Suprapubic skin (tissue), 4 donors: Measurements from ENCODE around the gene ATG9A. TPM values are rescaled to one million over a fixed set of nuclear protein-coding genes. Genes with fewer than 3 reads are reported as not detected.

Source experiments
- DNase-seq, 2 donors: peaks; one replicate each; pipeline ENCODE4 v3.0.0-alpha.2; 2019; ENCODE audit warnings: low spot score in 2 of 2
- H3K27ac ChIP-seq: fragments of 200-600 bp; sonication (generic); one replicate; pipeline ENCODE4 v1.5.1; 2019
- H3K27me3 ChIP-seq: fragments of 200-600 bp; sonication (generic); one replicate; pipeline ENCODE4 v1.5.1; 2019
- H3K36me3 ChIP-seq: fragments of 200-600 bp; sonication (generic); one replicate; pipeline ENCODE4 v1.5.1; 2019
- H3K4me1 ChIP-seq: fragments of 200-600 bp; sonication (generic); one replicate; pipeline ENCODE4 v1.5.1; 2019
- H3K4me3 ChIP-seq: fragments of 200-600 bp; sonication (generic); one replicate; pipeline ENCODE4 v1.5.1; 2019; ENCODE audit warnings: mild to moderate bottlenecking
- H3K9me3 ChIP-seq: fragments of 200-600 bp; sonication (generic); one replicate; pipeline ENCODE4 v1.5.1; 2019
- EP300 ChIP-seq: sonication (generic); formaldehyde crosslinking; IDR thresholded peaks from one replicate; pipeline ENCODE4 v1.6.1; 2017; ENCODE audit warnings: antibody characterized with exemption
- POLR2A ChIP-seq, 2 donors: fragments of 450-650 bp; IDR thresholded peaks; one replicate each; pipeline ENCODE4 v1.6.1; 2017; ENCODE audit warnings: antibody characterized with exemption in 2 of 2, mild to moderate bottlenecking in 2 of 2, moderate library complexity in 2 of 2
- POLR2AphosphoS5 ChIP-seq, 3 donors: sonication (generic); formaldehyde crosslinking; IDR thresholded peaks; one replicate each; pipeline ENCODE4 v1.6.1; 2017; ENCODE audit warnings: antibody characterized with exemption in 3 of 3
- WGBS: methylation state at CpG from one replicate; pipeline ENCODE4 v1.1.5; 2018; 5-methylcytosine and 5-hydroxymethylcytosine counted together
- total RNA-seq, 4 donors: library from RNA; depleted of rRNA; stranded (reverse); fragments of >200 nt; gene quantifications; one replicate each; pipeline ENCODE4 v1.1.0, GENCODE V29; 2016
- TF ChIP-seq, protein P1 (sequence below), 2 donors: fragments of 200-600 bp in 1 of 2; fragments of 450-650 bp in 1 of 2; sonication (generic) in 1 of 2; IDR thresholded peaks; one replicate each; pipeline ENCODE4 v1.5.1; 2016 to 2019; ENCODE audit warnings: antibody characterized with exemption in 2 of 2, mild to moderate bottlenecking in 1 of 2, moderate library complexity in 1 of 2

ATG9A gene
- total RNA-seq, 4 donors from 2014 or later, result 60.3 to 83.9 (median 64.6) TPM

DNA sequence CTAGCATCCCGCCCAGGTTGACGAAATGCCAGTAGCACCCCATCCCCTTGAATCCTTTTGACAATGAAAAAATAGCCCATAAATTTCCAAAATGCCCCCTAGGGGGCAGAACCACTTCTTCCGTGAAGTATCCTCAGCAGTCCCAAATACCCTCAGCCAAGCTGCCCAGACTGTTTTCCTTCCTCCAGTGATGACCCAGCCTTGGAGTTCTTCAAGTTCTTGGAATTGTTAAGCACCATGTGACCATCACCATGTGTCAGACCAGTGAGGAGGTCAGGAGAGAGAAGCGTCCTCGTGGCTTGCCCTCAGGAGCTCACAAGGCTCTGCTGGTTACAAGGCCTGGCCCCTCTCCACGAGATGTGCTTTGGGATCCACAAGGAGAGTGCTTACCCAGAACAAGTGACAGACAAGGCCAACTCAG, 58.2 kb downstream of the ATG9A start:
- Histone ChIP-seq H3K27me3 (no peaks in the 10 kb centered on the region), H3K27ac (peak overlapping the region; percentile 46), H3K9me3 (no peaks in the 10 kb centered on the region), H3K4me3 (no peak overlapping the region), H3K36me3 (peaks cover 33% of the 10 kb centered on the region), H3K4me1 (peaks cover 32% of the 10 kb centered on the region)
- TF ChIP-seq POLR2AphosphoS5 (IDR thresholded peaks at IDR 0.05) (peak in 1 of 3 donors; percentile 35), POLR2A (IDR thresholded peaks at IDR 0.05) (no peak), EP300 (peak; percentile 6)
- TF ChIP-seq, protein P1, sequence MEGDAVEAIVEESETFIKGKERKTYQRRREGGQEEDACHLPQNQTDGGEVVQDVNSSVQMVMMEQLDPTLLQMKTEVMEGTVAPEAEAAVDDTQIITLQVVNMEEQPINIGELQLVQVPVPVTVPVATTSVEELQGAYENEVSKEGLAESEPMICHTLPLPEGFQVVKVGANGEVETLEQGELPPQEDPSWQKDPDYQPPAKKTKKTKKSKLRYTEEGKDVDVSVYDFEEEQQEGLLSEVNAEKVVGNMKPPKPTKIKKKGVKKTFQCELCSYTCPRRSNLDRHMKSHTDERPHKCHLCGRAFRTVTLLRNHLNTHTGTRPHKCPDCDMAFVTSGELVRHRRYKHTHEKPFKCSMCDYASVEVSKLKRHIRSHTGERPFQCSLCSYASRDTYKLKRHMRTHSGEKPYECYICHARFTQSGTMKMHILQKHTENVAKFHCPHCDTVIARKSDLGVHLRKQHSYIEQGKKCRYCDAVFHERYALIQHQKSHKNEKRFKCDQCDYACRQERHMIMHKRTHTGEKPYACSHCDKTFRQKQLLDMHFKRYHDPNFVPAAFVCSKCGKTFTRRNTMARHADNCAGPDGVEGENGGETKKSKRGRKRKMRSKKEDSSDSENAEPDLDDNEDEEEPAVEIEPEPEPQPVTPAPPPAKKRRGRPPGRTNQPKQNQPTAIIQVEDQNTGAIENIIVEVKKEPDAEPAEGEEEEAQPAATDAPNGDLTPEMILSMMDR (IDR thresholded peaks at IDR 0.05), result peak; percentile 63 to 69
- 39% methylated on average over 4 of the region's 6 CpGs for WGBS
- DNase-seq, result peak in 1 of 2 donors; percentile 84

DNA sequence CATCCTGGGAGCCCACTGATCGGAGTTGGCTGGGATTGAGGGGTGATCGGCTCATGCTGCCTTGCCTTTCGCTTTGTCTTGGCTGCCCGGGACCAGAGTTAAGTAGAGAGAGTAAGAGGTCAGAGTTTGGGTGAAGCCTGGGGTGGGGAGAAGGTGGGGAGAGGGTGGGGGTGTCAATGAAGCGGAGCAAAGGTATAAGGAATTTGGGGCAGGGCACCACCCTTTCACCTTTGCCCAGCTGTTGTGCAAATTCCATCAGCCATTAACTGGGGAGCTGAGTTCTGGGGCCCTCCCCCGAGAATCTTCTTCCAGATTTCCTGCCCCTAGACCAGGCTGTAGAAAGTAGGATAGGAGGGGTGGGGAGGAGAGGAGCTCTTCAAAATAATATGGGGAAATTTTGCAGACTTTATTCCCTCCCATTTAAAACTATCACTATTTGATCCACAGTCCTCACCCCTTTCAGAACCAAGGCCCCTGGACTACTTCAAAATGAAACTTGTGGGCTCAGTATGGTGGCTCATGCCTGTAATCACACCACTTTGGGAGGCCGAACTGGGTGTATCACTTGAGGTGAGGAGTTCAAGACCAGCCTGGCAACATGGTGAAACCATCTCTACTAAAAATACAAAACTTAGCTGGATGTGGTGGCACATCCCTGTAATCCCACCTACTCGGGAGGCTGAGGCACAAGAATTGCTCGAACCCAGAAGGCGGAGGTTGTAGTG, 59.3 kb downstream of the ATG9A start, which contains the start of gene SLC23A3:
Gene SLC23A3 (minus strand): TSS at position 100 of the 725 bp plus-strand sequence. CDS start 45 bp downstream, at position 55.
- peaks cover 20% of the 10 kb centered on the region for H3K4me1 ChIP-seq
- WGBS, result 90% methylated on average over 10 of the region's 10 CpGs
- H3K4me3 ChIP-seq, result no peak within 1 kb of the TSS
- H3K27ac ChIP-seq, result no peak within 1 kb of the TSS
- TF ChIP-seq POLR2AphosphoS5 (IDR thresholded peaks at IDR 0.05), result no peak
- TF ChIP-seq, protein P1 (IDR thresholded peaks at IDR 0.05), result no peak
- no peak for TF ChIP-seq EP300
- TF ChIP-seq POLR2A (IDR thresholded peaks at IDR 0.05), result no peak
- H3K27me3 ChIP-seq, result no peaks in the 10 kb centered on the region
- peaks cover 33% of the 10 kb centered on the region for H3K36me3 ChIP-seq
- H3K9me3 ChIP-seq, result no peaks in the 10 kb centered on the region
- no peak for DNase-seq

Other genes starting within 250 kb of the ATG9A start
- not detected for gene FEV, start 244.5 kb downstream of the ATG9A start, total RNA-seq
- gene CRYBA2, start 236.2 kb downstream of the ATG9A start, total RNA-seq, result not detected
- gene CFAP65, start 188.1 kb downstream of the ATG9A start, total RNA-seq, result not detected
- gene IHH, start 168.7 kb downstream of the ATG9A start, total RNA-seq, result under 1 TPM in 2 of 4 donors, not detected in 2; 0.23 to 0.30 TPM
- 10 to 100 TPM; 15.7 to 19.2 (median 18.3) TPM for gene NHEJ1, start 68.8 kb downstream of the ATG9A start, total RNA-seq
- 10 to 100 TPM in 1 of 4 donors, 1 to 10 TPM in 3; 2.4 to 12.6 (median 3.2) TPM for gene SLC23A3, start 59.6 kb downstream of the ATG9A start, total RNA-seq
- gene CNPPD1, start 52.7 kb downstream of the ATG9A start, total RNA-seq, result 10 to 100 TPM; 44.9 to 70.3 (median 53.0) TPM
- 100 to 1,000 TPM in 2 of 4 donors, 10 to 100 TPM in 2; 61.0 to 106 (median 91.9) TPM for gene RETREG2, start 51.4 kb downstream of the ATG9A start, total RNA-seq
- 10 to 100 TPM; 48.1 to 84.7 (median 64.4) TPM for gene ZFAND2B, start 22.9 kb downstream of the ATG9A start, total RNA-seq
- gene ABCB6, start 10.7 kb downstream of the ATG9A start, total RNA-seq, result 10 to 100 TPM; 16.3 to 24.0 (median 20.7) TPM
- 100 to 1,000 TPM in 1 of 4 donors, 10 to 100 TPM in 3; 38.6 to 252 (median 61.7) TPM for gene ANKZF1, start 170 bp upstream of the ATG9A start, total RNA-seq
- gene GLB1L, start 15.8 kb upstream of the ATG9A start, total RNA-seq, result 1 to 10 TPM; 2.5 to 9.8 (median 5.4) TPM
- gene STK16, start 15.8 kb upstream of the ATG9A start, total RNA-seq, result 10 to 100 TPM; 10.9 to 22.9 (median 16.1) TPM
- gene TUBA4B, start 23.6 kb upstream of the ATG9A start, total RNA-seq, result not detected
- gene TUBA4A, start 24.3 kb upstream of the ATG9A start, total RNA-seq, result 100 to 1,000 TPM; 194 to 530 (median 394) TPM
- 100 to 1,000 TPM in 2 of 4 donors, 10 to 100 TPM in 2; 91.2 to 138 (median 107) TPM for gene DNAJB2, start 49.7 kb upstream of the ATG9A start, total RNA-seq
- gene PTPRN, start 79.8 kb upstream of the ATG9A start, total RNA-seq, result not detected
- not detected for gene RESP18, start 103.1 kb upstream of the ATG9A start, total RNA-seq
- gene DNPEP, start 158.3 kb upstream of the ATG9A start, total RNA-seq, result 100 to 1,000 TPM in 1 of 4 donors, 10 to 100 TPM in 3; 66.6 to 104 (median 70.5) TPM
- gene DES, start 188.7 kb upstream of the ATG9A start, total RNA-seq, result 100 to 1,000 TPM in 1 of 4 donors, 10 to 100 TPM in 3; 11.4 to 100 (median 35.6) TPM
- 10 to 100 TPM in 1 of 4 donors, 1 to 10 TPM in 3; 6.5 to 17.2 (median 6.7) TPM for gene SPEG, start 205.2 kb upstream of the ATG9A start, total RNA-seq